WTC11 (cell line): Measurements from ENCODE around the gene C10orf71. TPM values are rescaled to one million over a fixed set of nuclear protein-coding genes. Genes with fewer than 3 reads are reported as not detected.

Source experiments
- ATAC-seq: fragments of 200-7000 bp; cut with Tn5 transposase; 2 replicates; pipeline ENCODE4 v1.10.0; 2021; ENCODE audit warnings: mild to moderate bottlenecking, moderate library complexity
- CTCF ChIA-PET: fragments of 300-600 bp; sonication (Branson Sonifier 250); formaldehyde crosslinking; loops from one replicate; lab custom pipeline; 2021; ENCODE audit warnings: antibody characterized with exemption; lab: Charles Lee
- POLR2A ChIA-PET: fragments of 350-600 bp; sonication (Branson Sonifier 250); formaldehyde crosslinking; loops from one replicate; lab custom pipeline; 2021; ENCODE audit warnings: antibody characterized with exemption; lab: Charles Lee
- DNase-seq: peaks from one replicate; pipeline ENCODE4 v3.0.0; 2021; ENCODE audit warnings: low spot score
- H3K27ac Mint-ChIP-seq: 2 replicates; pipeline ENCODE4 v1.8.0; 2021; ENCODE audit warnings: mixed read lengths
- H3K27me3 Mint-ChIP-seq: 2 replicates; pipeline ENCODE4 v1.8.0; 2021; ENCODE audit warnings: low read depth, mild to moderate bottlenecking, moderate library complexity, mixed read lengths
- H3K36me3 Mint-ChIP-seq: 2 replicates; pipeline ENCODE4 v1.8.0; 2021; ENCODE audit warnings: mixed read lengths
- H3K4me1 Mint-ChIP-seq: 2 replicates; pipeline ENCODE4 v1.8.0; 2022; ENCODE audit warnings: mixed read lengths
- H3K4me3 Mint-ChIP-seq: 2 replicates; pipeline ENCODE4 v1.8.0; 2021; ENCODE audit warnings: mild to moderate bottlenecking, moderate library complexity, mixed read lengths
- H3K9me3 Mint-ChIP-seq: 2 replicates; pipeline ENCODE4 v1.8.0; 2021; ENCODE audit warnings: mixed read lengths
- ARID4B ChIP-seq: sonication (generic); formaldehyde crosslinking; IDR thresholded peaks from 2 replicates; pipeline ENCODE4 v1.8.0; 2023; ENCODE audit warnings: missing genetic modification reagents, mild to moderate bottlenecking, borderline replicate concordance
- ATF1 ChIP-seq: sonication (generic); formaldehyde crosslinking; IDR thresholded peaks from 2 replicates; pipeline ENCODE4 v1.8.1; 2023; ENCODE audit warnings: mild to moderate bottlenecking, moderate library complexity, missing genetic modification reagents
- ATF6 ChIP-seq: sonication (generic); formaldehyde crosslinking; IDR thresholded peaks from 2 replicates; pipeline ENCODE4 v1.8.1; 2023; ENCODE audit warnings: mild to moderate bottlenecking, missing genetic modification reagents
- CBFB ChIP-seq: sonication (generic); formaldehyde crosslinking; IDR thresholded peaks from 2 replicates; pipeline ENCODE4 v1.8.1; 2022; ENCODE audit warnings: mild to moderate bottlenecking, low read depth, missing genetic modification reagents
- EMX1 ChIP-seq: fragments of 250-450 bp; sonication (Bioruptor Pico); IDR thresholded peaks from 2 replicates; pipeline ENCODE4 v1.8.0; 2021; ENCODE audit warnings: mild to moderate bottlenecking
- ESRRA ChIP-seq: sonication (generic); formaldehyde crosslinking; IDR thresholded peaks from 2 replicates; pipeline ENCODE4 v1.8.1; 2022; ENCODE audit warnings: mild to moderate bottlenecking, missing genetic modification reagents, borderline replicate concordance
- GABPB1 ChIP-seq: sonication (generic); formaldehyde crosslinking; IDR thresholded peaks from 2 replicates; pipeline ENCODE4 v1.8.1; 2023; ENCODE audit warnings: mild to moderate bottlenecking, missing genetic modification reagents
- GRHL2 ChIP-seq: fragments of 250-450 bp; sonication (Bioruptor Pico); IDR thresholded peaks from 2 replicates; pipeline ENCODE4 v1.8.0; 2022; ENCODE audit warnings: mild to moderate bottlenecking, moderate library complexity; ENCODE audit not compliant: insufficient replicate concordance, severe bottlenecking
- HMGA2 ChIP-seq: fragments of 250-450 bp; sonication (Bioruptor Pico); IDR thresholded peaks from 2 replicates; pipeline ENCODE4 v1.4.0; 2021; ENCODE audit warnings: mild to moderate bottlenecking, moderate library complexity
- JUN ChIP-seq: sonication (generic); formaldehyde crosslinking; IDR thresholded peaks from 2 replicates; pipeline ENCODE4 v1.8.0; 2023; ENCODE audit warnings: mild to moderate bottlenecking, missing genetic modification reagents
- NFATC4 ChIP-seq: fragments of 250-450 bp; sonication (Bioruptor Pico); IDR thresholded peaks from 2 replicates; pipeline ENCODE4 v1.9.0; 2021; ENCODE audit warnings: mild to moderate bottlenecking
- NFYB ChIP-seq: sonication (generic); formaldehyde crosslinking; conservative IDR thresholded peaks from 2 replicates; pipeline ENCODE4 v1.8.0; 2022; ENCODE audit warnings: low read depth, missing genetic modification reagents
- SMAD4 ChIP-seq: sonication (generic); formaldehyde crosslinking; IDR thresholded peaks from 2 replicates; pipeline ENCODE4 v1.8.0; 2022; ENCODE audit warnings: mild to moderate bottlenecking, missing genetic modification reagents
- SOX15 ChIP-seq: fragments of 250-450 bp; sonication (Bioruptor Pico); IDR thresholded peaks from 2 replicates; pipeline ENCODE4 v1.9.0; 2021; ENCODE audit warnings: mild to moderate bottlenecking
- SP1 ChIP-seq: sonication (generic); formaldehyde crosslinking; conservative IDR thresholded peaks from 2 replicates; pipeline ENCODE4 v1.8.1; 2022; ENCODE audit warnings: missing genetic modification reagents
- TEAD4 ChIP-seq: sonication (generic); formaldehyde crosslinking; IDR thresholded peaks from 2 replicates; pipeline ENCODE4 v1.8.0; 2022; ENCODE audit warnings: mild to moderate bottlenecking, missing genetic modification reagents
- TP53 ChIP-seq: sonication (generic); formaldehyde crosslinking; IDR thresholded peaks from 2 replicates; pipeline ENCODE4 v1.8.1; 2023; ENCODE audit warnings: mild to moderate bottlenecking, missing genetic modification reagents
- USF2 ChIP-seq: sonication (generic); formaldehyde crosslinking; IDR thresholded peaks from 2 replicates; pipeline ENCODE4 v1.8.1; 2023; ENCODE audit warnings: mild to moderate bottlenecking, missing genetic modification reagents, moderate library complexity
- ZBTB21 ChIP-seq: sonication (generic); formaldehyde crosslinking; IDR thresholded peaks from 2 replicates; pipeline ENCODE4 v1.8.1; 2023; ENCODE audit warnings: mild to moderate bottlenecking, missing genetic modification reagents, borderline replicate concordance
- ZNF232 ChIP-seq: sonication (generic); formaldehyde crosslinking; IDR thresholded peaks from 2 replicates; pipeline ENCODE4 v1.8.0; 2022; ENCODE audit warnings: mild to moderate bottlenecking, missing genetic modification reagents
- ZNF317 ChIP-seq: sonication (generic); formaldehyde crosslinking; IDR thresholded peaks from 2 replicates; pipeline ENCODE4 v1.8.1; 2023; ENCODE audit warnings: low read depth, mild to moderate bottlenecking, moderate library complexity, missing genetic modification reagents, borderline replicate concordance
- ZNF416 ChIP-seq: fragments of 250-450 bp; sonication (Bioruptor Pico); IDR thresholded peaks from 2 replicates; pipeline ENCODE4 v1.9.0; 2021; ENCODE audit warnings: mild to moderate bottlenecking, inconsistent platforms
- ZNF512 ChIP-seq: sonication (generic); formaldehyde crosslinking; IDR thresholded peaks from 2 replicates; pipeline ENCODE4 v1.8.1; 2022; ENCODE audit warnings: missing genetic modification reagents, borderline replicate concordance
- ZNF532 ChIP-seq: fragments of 250-450 bp; sonication (Bioruptor Pico); IDR thresholded peaks from 2 replicates; pipeline ENCODE4 v1.9.0; 2021; ENCODE audit warnings: mild to moderate bottlenecking, borderline replicate concordance
- total RNA-seq: library from RNA; stranded (reverse); gene quantifications from 3 replicates; pipeline ENCODE4 v1.2.3, GENCODE V29; 2021

Gene C10orf71
- total RNA-seq, 1 experiment from 2014 or later = not detected

GRCh38 chr10:49288341-49289065 is 10.5 kb upstream of the C10orf71 start:
- Mint-ChIP-seq H3K9me3 (peaks cover 8% of the 10 kb centered on the region), H3K4me3 (no peak overlapping the region), H3K4me1 (no peaks in the 10 kb centered on the region), H3K27ac (no peak overlapping the region), H3K27me3 (no peaks in the 10 kb centered on the region), H3K36me3 (no peaks in the 10 kb centered on the region)
- POLR2A ChIA-PET = no interaction called here
- DNase-seq = no peak
- TF ChIP-seq GRHL2 (CRISPR knock-in tag) (no peak), TEAD4 (CRISPR knock-in tag) (no peak), ATF6 (CRISPR knock-in tag) (no peak), ZNF317 (CRISPR knock-in tag) (no peak), EMX1 (no peak), NFATC4 (CRISPR knock-in tag) (no peak), HMGA2 (no peak), SMAD4 (CRISPR knock-in tag) (no peak), ATF1 (CRISPR knock-in tag) (no peak), USF2 (CRISPR knock-in tag) (no peak), ZBTB21 (no peak), ZNF532 (CRISPR knock-in tag) (no peak), NFYB (CRISPR knock-in tag) (no peak)
- CTCF ChIA-PET = interaction anchor here (0.8 kb wide), 1 partner anchor 633 kb away, joined by 3 read pairs; no protein-coding TSS in a partner anchor
- no peak; the same call in 1 of the 2 replicates for ATAC-seq

GRCh38 chr10:49289480-49289879 is 9.5 kb upstream of the C10orf71 start:
- DNase-seq = no peak
- ChIA-PET POLR2A (no interaction called here), CTCF (no interaction called here)
- no peak overlapping the region for H3K27ac Mint-ChIP-seq
- no peak overlapping the region for H3K4me3 Mint-ChIP-seq
- no peak for ATAC-seq
- no peaks in the 10 kb centered on the region for H3K4me1 Mint-ChIP-seq
- H3K36me3 Mint-ChIP-seq = no peaks in the 10 kb centered on the region
- no peaks in the 10 kb centered on the region for H3K27me3 Mint-ChIP-seq
- peaks cover 8% of the 10 kb centered on the region for H3K9me3 Mint-ChIP-seq
- TF ChIP-seq TP53 (CRISPR knock-in tag) (no peak), ZNF232 (CRISPR knock-in tag) (no peak), ARID4B (CRISPR knock-in tag) (no peak), ZNF416 (no peak), SP1 (no peak), ZNF512 (CRISPR knock-in tag) (no peak), ESRRA (CRISPR knock-in tag) (no peak), ZBTB21 (no peak), JUN (CRISPR knock-in tag) (no peak), SOX15 (no peak), GABPB1 (CRISPR knock-in tag) (no peak), CBFB (no peak)
